Activated B cell treated with CpG ODN at 0.5 μM for 24 hours (primary cell): Measurements from ENCODE around the gene FANCC. TPM values are rescaled to one million over a fixed set of nuclear protein-coding genes. Genes with fewer than 3 reads are reported as not detected.

Source experiments
- ATAC-seq: fragments of 200-7000 bp; cut with Tn5 transposase; one replicate; pipeline ENCODE4 v1.10.0; 2021; ENCODE audit warnings: low read depth, mild to moderate bottlenecking, moderate library complexity
- CTCF ChIA-PET: fragments of 350-600 bp; sonication (Branson Sonifier 250); formaldehyde crosslinking; loops from one replicate; lab custom pipeline; 2021; ENCODE audit warnings: antibody characterized with exemption; lab: Charles Lee
- POLR2A ChIA-PET: fragments of 350-600 bp; sonication (Branson Sonifier 250); formaldehyde crosslinking; loops from one replicate; lab custom pipeline; 2021; ENCODE audit warnings: antibody characterized with exemption; lab: Charles Lee
- DNase-seq: peaks from one replicate; pipeline ENCODE4 v3.0.0; 2022
- H3K27ac Mint-ChIP-seq: one replicate; pipeline ENCODE4 v1.8.0; 2020; ENCODE audit warnings: mixed read lengths
- H3K27me3 Mint-ChIP-seq: one replicate; pipeline ENCODE4 v1.8.0; 2021; ENCODE audit warnings: mixed read lengths
- H3K36me3 Mint-ChIP-seq: one replicate; pipeline ENCODE4 v1.8.0; 2021; ENCODE audit warnings: low read depth, mixed read lengths
- H3K4me1 Mint-ChIP-seq: one replicate; pipeline ENCODE4 v1.8.0; 2021; ENCODE audit warnings: mixed read lengths
- H3K4me3 Mint-ChIP-seq: one replicate; pipeline ENCODE4 v1.8.0; 2020; ENCODE audit warnings: mild to moderate bottlenecking, mixed read lengths
- H3K9me3 Mint-ChIP-seq: one replicate; pipeline ENCODE4 v1.8.0; 2020; ENCODE audit warnings: mixed read lengths
- CTCF ChIP-seq: fragments of 200-600 bp; IDR thresholded peaks from one replicate; pipeline ENCODE4 v1.8.0; 2022; ENCODE audit warnings: antibody characterized with exemption, mild to moderate bottlenecking
- intact Hi-C: fragments of 100-400 bp; cut with micrococcal nuclease; formaldehyde crosslinking; loops from one replicate; pipeline ENCODE4 v1.15.1; 2024
- total RNA-seq: library from RNA; stranded (reverse); gene quantifications from 2 replicates; pipeline ENCODE4 v1.2.3, GENCODE V29; 2022

FANCC gene
- total RNA-seq, 1 donor from 2014 or later, result 11.4 TPM

DNA sequence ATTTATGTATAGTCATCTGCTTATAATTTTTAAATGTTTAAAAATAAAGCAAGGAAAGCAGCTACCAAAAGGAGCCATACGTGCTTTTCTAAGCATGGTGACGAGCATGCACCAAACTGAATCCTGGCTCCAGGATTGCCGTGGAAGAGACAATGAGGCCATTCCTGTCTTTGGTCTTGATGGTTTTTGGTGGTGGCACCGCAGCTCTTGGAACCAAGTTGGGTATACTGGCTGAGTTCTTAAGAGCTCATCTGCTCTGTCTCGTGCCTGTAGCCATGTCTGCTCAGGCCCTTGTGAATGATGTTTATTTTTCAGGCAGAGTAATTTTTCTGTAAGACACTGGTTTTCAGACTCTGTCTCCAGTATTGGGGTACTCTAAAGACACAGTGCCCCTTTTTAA, 246.1 kb downstream of the FANCC start:
- no peak overlapping the region for H3K4me3 Mint-ChIP-seq
- H3K27ac Mint-ChIP-seq, result no peak overlapping the region
- H3K27me3 Mint-ChIP-seq, result no peaks in the 10 kb centered on the region
- H3K4me1 Mint-ChIP-seq, result no peaks in the 10 kb centered on the region
- H3K9me3 Mint-ChIP-seq, result no peaks in the 10 kb centered on the region
- no peak for ATAC-seq
- ChIA-PET POLR2A (no interaction called here), CTCF (no interaction called here)
- DNase-seq, result no peak
- H3K36me3 Mint-ChIP-seq, result no peaks in the 10 kb centered on the region
- intact Hi-C loops, result no loop called here
- no peak for TF ChIP-seq CTCF

- ATAC-seq (no peak), DNase-seq (no peak)
- no peaks in the 10 kb centered on the region for H3K36me3 Mint-ChIP-seq
- no peak overlapping the region for H3K4me3 Mint-ChIP-seq
- ChIA-PET CTCF (no interaction called here), POLR2A (no interaction called here)
- no peaks in the 10 kb centered on the region for H3K9me3 Mint-ChIP-seq
- no peaks in the 10 kb centered on the region for H3K4me1 Mint-ChIP-seq
- TF ChIP-seq CTCF, result no peak
- H3K27ac Mint-ChIP-seq, result no peak overlapping the region
- H3K27me3 Mint-ChIP-seq, result no peaks in the 10 kb centered on the region
- intact Hi-C loops, result no loop called here
Observed at GRCh38 chr9:95070549-95071021, 246.9 kb downstream of the FANCC start.

GRCh38 chr9:95067897-95068296, 249.6 kb downstream of the FANCC start:
- no peak for TF ChIP-seq CTCF
- ATAC-seq (no peak), DNase-seq (no peak)
- ChIA-PET CTCF (no interaction called here), POLR2A (no interaction called here)
- no peak overlapping the region for H3K4me3 Mint-ChIP-seq
- no peaks in the 10 kb centered on the region for H3K9me3 Mint-ChIP-seq
- no peaks in the 10 kb centered on the region for H3K27me3 Mint-ChIP-seq
- peaks cover 5% of the 10 kb centered on the region for H3K36me3 Mint-ChIP-seq
- H3K27ac Mint-ChIP-seq, result no peak overlapping the region
- intact Hi-C loops, result no loop called here
- H3K4me1 Mint-ChIP-seq, result no peaks in the 10 kb centered on the region

GRCh38 chr9:95067057-95067456, 250.5 kb downstream of the FANCC start:
- intact Hi-C loops, result no loop called here

DNA sequence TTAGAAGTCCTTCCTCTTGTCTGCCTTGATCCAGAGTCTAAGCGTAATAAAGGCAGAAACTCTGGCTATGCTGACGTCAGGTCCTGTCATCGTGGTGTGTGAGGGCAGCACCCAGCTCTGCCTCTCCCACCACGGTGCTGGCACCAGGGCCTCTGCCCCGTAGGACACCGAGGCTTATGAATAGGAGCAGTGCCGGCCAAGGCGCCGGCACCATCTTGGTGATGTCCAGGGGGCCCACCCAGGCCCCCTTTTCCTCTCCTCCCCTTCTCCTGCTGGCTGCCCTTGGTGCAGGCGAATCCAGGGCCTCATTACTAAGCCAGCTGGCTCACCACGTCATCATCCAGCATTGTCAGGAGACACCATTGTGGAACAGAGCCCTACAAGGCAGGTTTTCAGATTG, 252.3 kb downstream of the FANCC start:
- DNase-seq (no peak), ATAC-seq (no peak)
- no peaks in the 10 kb centered on the region for H3K27me3 Mint-ChIP-seq
- H3K36me3 Mint-ChIP-seq, result peaks cover 9% of the 10 kb centered on the region
- CTCF ChIA-PET, result no interaction called here
- TF ChIP-seq CTCF, result no peak
- H3K9me3 Mint-ChIP-seq, result no peaks in the 10 kb centered on the region
- POLR2A ChIA-PET, result no interaction called here
- H3K4me3 Mint-ChIP-seq, result no peak overlapping the region
- intact Hi-C loops, result no loop called here
- no peak overlapping the region for H3K27ac Mint-ChIP-seq
- H3K4me1 Mint-ChIP-seq, result no peaks in the 10 kb centered on the region

More at GRCh38 chr9:95067057-95067456, 250.5 kb downstream of the FANCC start:
- no peaks in the 10 kb centered on the region for H3K9me3 Mint-ChIP-seq
- no peak overlapping the region for H3K27ac Mint-ChIP-seq
- no peak for ATAC-seq
- H3K4me3 Mint-ChIP-seq, result no peak overlapping the region
- peaks cover 5% of the 10 kb centered on the region for H3K36me3 Mint-ChIP-seq
- no peak for DNase-seq
- ChIA-PET POLR2A (no interaction called here), CTCF (no interaction called here)
- H3K27me3 Mint-ChIP-seq, result no peaks in the 10 kb centered on the region
- TF ChIP-seq CTCF, result no peak
- H3K4me1 Mint-ChIP-seq, result no peaks in the 10 kb centered on the region
